PC-9 (cell line): ENCODE results near the gene ME3. TPM values are rescaled to one million over a fixed set of nuclear protein-coding genes. Genes with fewer than 3 reads are reported as not detected.
A peak's percentile ranks its signal among the peaks of the same experiment; 100 is the strongest.

Source experiments
- BruUV-seq: library from RNA; stranded (reverse); fragments of 400-500 nt; replicated peaks from 2 replicates; lab custom pipeline; 2021; lab: Mats Ljungman, UMichigan
- CTCF ChIA-PET: fragments of 300-600 bp; sonication (Branson Sonifier 250); formaldehyde crosslinking; loops from one replicate; lab custom pipeline; 2022; ENCODE audit warnings: antibody characterized with exemption; lab: Charles Lee
- POLR2A ChIA-PET: fragments of 300-600 bp; sonication (Branson Sonifier 250); formaldehyde crosslinking; loops from one replicate; lab custom pipeline; 2022; ENCODE audit warnings: antibody characterized with exemption; ENCODE audit not compliant: unreplicated experiment; lab: Charles Lee
- DNase-seq, 2 experiments: peaks; one replicate each; pipeline versions ENCODE4 v3.0.0 to v3.0.0-alpha.2; 2015 to 2022; ENCODE audit warnings: mixed read lengths in 1 of 2
- H2AFZ ChIP-seq: fragments of 200-600 bp; sonication (generic); 2 replicates; pipeline ENCODE4 v1.8.1; 2017; ENCODE audit warnings: antibody characterized with exemption
- H3F3A ChIP-seq: fragments of 200-600 bp; sonication (generic); 2 replicates; pipeline ENCODE4 v1.8.1; 2017; ENCODE audit warnings: antibody characterized with exemption, mild to moderate bottlenecking, low read depth; ENCODE audit not compliant: insufficient read depth
- H3K27ac ChIP-seq: fragments of 200-600 bp; sonication (generic); 2 replicates; pipeline ENCODE4 v1.6.1; 2016; ENCODE audit warnings: mixed run types
- H3K27me3 ChIP-seq: fragments of 200-600 bp; sonication (generic); 2 replicates; pipeline ENCODE4 v1.6.1; 2016; ENCODE audit warnings: low read depth, mixed run types; ENCODE audit not compliant: insufficient read depth
- H3K36me3 ChIP-seq: fragments of 200-600 bp; sonication (generic); 2 replicates; pipeline ENCODE4 v1.6.1; 2016; ENCODE audit warnings: low read depth, mixed run types
- H3K4me1 ChIP-seq: fragments of 200-600 bp; sonication (generic); replicated peaks from 2 replicates; pipeline ENCODE4 v1.6.1; 2016; ENCODE audit warnings: mixed run types; ENCODE audit not compliant: insufficient read depth
- H3K4me2 ChIP-seq: fragments of 200-600 bp; sonication (generic); 2 replicates; pipeline ENCODE4 v1.6.1; 2017; ENCODE audit warnings: mixed run types
- H3K4me3 ChIP-seq: fragments of 200-600 bp; sonication (generic); 2 replicates; pipeline ENCODE4 v1.6.1; 2016; ENCODE audit warnings: mixed run types
- H3K79me2 ChIP-seq: fragments of 200-600 bp; sonication (generic); 2 replicates; pipeline ENCODE4 v1.6.1; 2017; ENCODE audit warnings: low read depth, mixed run types
- H3K9me2 ChIP-seq: fragments of 200-600 bp; sonication (generic); 2 replicates; pipeline ENCODE4 v1.8.1; 2017; ENCODE audit warnings: mild to moderate bottlenecking; ENCODE audit not compliant: insufficient read depth
- H3K9me3 ChIP-seq: fragments of 200-600 bp; sonication (generic); 2 replicates; pipeline ENCODE4 v1.8.1; 2016; ENCODE audit warnings: low read depth; ENCODE audit not compliant: insufficient read depth
- H4K20me1 ChIP-seq: fragments of 200-600 bp; sonication (generic); 2 replicates; pipeline ENCODE4 v1.8.1; 2017; ENCODE audit not compliant: insufficient read depth
- EZH2 ChIP-seq: fragments of 200-600 bp; sonication (generic); IDR thresholded peaks from 2 replicates; pipeline ENCODE4 v1.8.0; 2017; ENCODE audit warnings: antibody characterized with exemption, low read depth
- intact Hi-C: fragments of 100-400 bp; cut with micrococcal nuclease; formaldehyde crosslinking; loops from one replicate; pipeline ENCODE4 v1.10.0; 2022; ENCODE audit not compliant: unreplicated experiment
- total RNA-seq: library from RNA; stranded (reverse); gene quantifications from 2 replicates; pipeline ENCODE4 v1.2.3, GENCODE V29; 2021
- TF ChIP-seq, protein P1 (sequence below): fragments of 200-600 bp; sonication (generic); conservative IDR thresholded peaks from 2 replicates; pipeline ENCODE4 v1.6.1; 2017; ENCODE audit warnings: mixed run types, antibody characterized with exemption, mild to moderate bottlenecking, moderate library complexity

The ME3 gene
- total RNA-seq, 1 experiment from 2014 or later, result 34.0 TPM

DNA sequence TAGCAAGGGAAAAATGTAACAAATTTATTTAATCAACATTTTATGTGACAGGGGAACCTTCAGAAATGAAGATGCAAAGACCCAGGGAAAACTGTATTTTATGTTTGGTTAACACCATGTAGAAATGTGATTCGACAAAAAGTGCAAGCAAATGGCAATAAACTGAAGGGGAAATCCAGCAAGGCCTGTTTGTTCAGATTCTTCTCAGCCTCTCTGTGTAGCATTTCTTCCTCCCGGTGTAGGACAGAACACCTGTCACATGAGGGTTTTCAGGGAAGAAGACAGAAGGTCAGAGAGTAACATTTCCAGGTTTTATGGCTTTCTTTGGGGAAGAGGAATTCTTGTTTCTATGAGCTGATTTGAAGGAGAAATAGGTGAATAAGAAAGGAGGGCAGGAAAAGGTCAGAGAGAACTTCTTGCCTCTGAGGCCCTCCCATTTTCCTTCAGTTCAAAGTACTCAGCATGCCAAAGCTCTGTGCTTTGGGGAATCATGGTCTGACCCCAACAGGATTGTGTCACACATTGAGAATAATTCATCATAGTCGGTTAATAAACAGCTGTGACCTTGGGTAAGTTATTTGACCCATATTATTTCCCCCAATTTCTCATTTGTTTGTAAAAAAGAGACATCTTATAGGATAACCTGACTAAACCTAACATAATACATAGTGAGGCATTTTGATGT is 45.5 kb upstream of the ME3 start:
- intact Hi-C loops, result loop anchor here (2.0 kb wide), 1 partner anchor 25 kb away; no protein-coding TSS in a partner anchor
- BruUV-seq, result no TSS peak

DNA sequence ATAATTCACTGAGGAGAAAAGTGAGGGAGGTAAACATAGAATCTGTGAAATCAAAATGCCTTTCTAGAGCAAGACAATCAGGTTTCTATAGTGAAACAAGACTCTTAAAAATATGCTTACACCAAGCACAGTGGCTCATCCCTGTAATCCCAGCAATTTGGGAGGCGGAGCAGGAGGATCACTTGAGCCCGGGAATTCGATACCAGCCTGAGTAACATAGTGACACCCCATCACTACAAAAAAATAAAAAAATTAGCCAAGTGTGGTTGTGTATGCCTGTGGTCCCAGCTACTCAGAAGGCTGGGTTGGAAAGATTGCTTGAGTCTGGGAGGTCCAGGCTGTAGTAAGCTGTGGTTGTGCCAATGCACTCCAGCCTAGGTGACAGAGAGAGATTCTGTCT is 43.2 kb upstream of the ME3 start:
- CTCF ChIA-PET, result no interaction called here

More for the DNA sequence above, 45.5 kb upstream of the ME3 start:
- Histone ChIP-seq H3K4me3 (no peak overlapping the region), H3K4me2 (peak overlapping the region; percentile 58), H3K9me2 (no peaks in the 10 kb centered on the region), H3K36me3 (peaks cover 16% of the 10 kb centered on the region; the same call in 1 of the 2 replicates), H3K9me3 (peaks cover 29% of the 10 kb centered on the region), H3K27ac (peak overlapping the region; percentile 48), H2AFZ (peak overlapping the region; percentile 19; the same call in 1 of the 2 replicates), H3K27me3 (no peaks in the 10 kb centered on the region), H3F3A (peaks cover 30% of the 10 kb centered on the region), H3K79me2 (no peaks in the 10 kb centered on the region), H4K20me1 (no peaks in the 10 kb centered on the region), H3K4me1 (peaks cover 45% of the 10 kb centered on the region)
- DNase-seq, result peak; percentile 23 to 89
- ChIA-PET CTCF (no interaction called here), POLR2A (no interaction called here)
- TF ChIP-seq EZH2, result no peak

DNA sequence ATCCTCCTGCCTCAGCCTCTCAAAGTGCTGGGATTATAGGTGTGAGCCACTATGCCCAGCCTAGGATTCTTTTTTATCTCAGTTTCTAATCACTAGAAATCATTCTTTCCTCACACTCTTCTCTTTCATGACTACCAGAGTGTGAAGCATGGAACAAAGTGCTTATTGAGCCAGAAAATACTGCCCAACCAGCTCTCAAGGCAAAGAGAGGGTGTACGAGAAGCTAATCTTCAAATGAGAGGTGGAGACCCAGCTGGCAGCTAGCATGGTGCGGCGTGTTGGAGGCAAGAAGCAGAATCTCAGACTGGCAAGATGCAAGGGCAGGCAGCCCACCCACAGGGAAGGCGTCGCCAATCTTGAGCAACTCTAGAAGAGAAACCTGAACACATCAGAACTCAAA is 41.1 kb upstream of the ME3 start:
- Histone ChIP-seq H3K9me2 (no peaks in the 10 kb centered on the region; the same call in 1 of the 2 replicates), H3K4me1 (peaks cover 19% of the 10 kb centered on the region), H3K4me2 (no peak overlapping the region), H3K4me3 (no peak overlapping the region), H3K27ac (no peak overlapping the region), H3K27me3 (no peaks in the 10 kb centered on the region), H2AFZ (no peak overlapping the region), H3K9me3 (peaks cover 15% of the 10 kb centered on the region; the same call in 1 of the 2 replicates), H4K20me1 (no peaks in the 10 kb centered on the region), H3F3A (peaks cover 10% of the 10 kb centered on the region), H3K36me3 (no peaks in the 10 kb centered on the region), H3K79me2 (no peaks in the 10 kb centered on the region)
- peak in 1 of 2 experiments; percentile 6 for DNase-seq
- intact Hi-C loops, result no loop called here
- ChIA-PET CTCF (no interaction called here), POLR2A (interaction anchor here (0.6 kb wide), 1 partner anchor 37 kb away, joined by 6 read pairs; no protein-coding TSS in a partner anchor)
- BruUV-seq, result no TSS peak
- no peak for TF ChIP-seq EZH2
- TF ChIP-seq, protein P1, sequence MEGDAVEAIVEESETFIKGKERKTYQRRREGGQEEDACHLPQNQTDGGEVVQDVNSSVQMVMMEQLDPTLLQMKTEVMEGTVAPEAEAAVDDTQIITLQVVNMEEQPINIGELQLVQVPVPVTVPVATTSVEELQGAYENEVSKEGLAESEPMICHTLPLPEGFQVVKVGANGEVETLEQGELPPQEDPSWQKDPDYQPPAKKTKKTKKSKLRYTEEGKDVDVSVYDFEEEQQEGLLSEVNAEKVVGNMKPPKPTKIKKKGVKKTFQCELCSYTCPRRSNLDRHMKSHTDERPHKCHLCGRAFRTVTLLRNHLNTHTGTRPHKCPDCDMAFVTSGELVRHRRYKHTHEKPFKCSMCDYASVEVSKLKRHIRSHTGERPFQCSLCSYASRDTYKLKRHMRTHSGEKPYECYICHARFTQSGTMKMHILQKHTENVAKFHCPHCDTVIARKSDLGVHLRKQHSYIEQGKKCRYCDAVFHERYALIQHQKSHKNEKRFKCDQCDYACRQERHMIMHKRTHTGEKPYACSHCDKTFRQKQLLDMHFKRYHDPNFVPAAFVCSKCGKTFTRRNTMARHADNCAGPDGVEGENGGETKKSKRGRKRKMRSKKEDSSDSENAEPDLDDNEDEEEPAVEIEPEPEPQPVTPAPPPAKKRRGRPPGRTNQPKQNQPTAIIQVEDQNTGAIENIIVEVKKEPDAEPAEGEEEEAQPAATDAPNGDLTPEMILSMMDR, result no peak

More for the DNA sequence above, 43.2 kb upstream of the ME3 start:
- H3K79me2 ChIP-seq, result no peaks in the 10 kb centered on the region
- peak in 1 of 2 experiments; percentile 35 for DNase-seq
- H3K4me1 ChIP-seq, result peaks cover 38% of the 10 kb centered on the region
- no peak overlapping the region for H2AFZ ChIP-seq
- POLR2A ChIA-PET, result no interaction called here
- peaks cover 23% of the 10 kb centered on the region for H3F3A ChIP-seq
- no peaks in the 10 kb centered on the region; the same call in 1 of the 2 replicates for H3K9me2 ChIP-seq
- no peak overlapping the region for H3K4me2 ChIP-seq
- H4K20me1 ChIP-seq, result no peaks in the 10 kb centered on the region
- no TSS peak for BruUV-seq
- intact Hi-C loops, result no loop called here
- peaks cover 15% of the 10 kb centered on the region; the same call in 1 of the 2 replicates for H3K9me3 ChIP-seq
- no peaks in the 10 kb centered on the region for H3K36me3 ChIP-seq
- no peaks in the 10 kb centered on the region for H3K27me3 ChIP-seq
- TF ChIP-seq EZH2, result no peak
- TF ChIP-seq, protein P1, result no peak
- no peak overlapping the region for H3K27ac ChIP-seq
- no peak overlapping the region for H3K4me3 ChIP-seq
